Measurements from ENCODE around the gene GAS7. TPM values are rescaled to one million over a fixed set of nuclear protein-coding genes. Genes with fewer than 3 reads are reported as not detected.

GAS7 gene
- total and polyA plus RNA-seq, 4 donors = 9.0 to 112 (median 46.1) TPM

- WGBS, 2 donors = 86 to 90% methylated on average over 19 of the region's 19 CpGs
- no peak overlapping the region for H3K4me3 ChIP-seq
- no peak overlapping the region for H3K27ac ChIP-seq (ENCODE audit: low read depth in 1 of 2, low read length in 1 of 2)
- H3K36me3 ChIP-seq (ENCODE audit: control insufficient read depth in 4 of 4, insufficient read depth in 4 of 4, low read length in 4 of 4) = peaks cover 4 to 45% (median 26%) of the 10 kb centered on the region in 4 donors
- H3K27me3 ChIP-seq (ENCODE audit: control insufficient read depth in 3 of 3, insufficient read depth in 3 of 3, low read length in 2 of 3) = no peaks in the 10 kb centered on the region
- DNase-seq = no peak
- no peaks in the 10 kb centered on the region for H3K9me3 ChIP-seq (ENCODE audit: control insufficient read depth in 4 of 4, insufficient read depth in 3 of 4, low read length in 3 of 4)
- TF ChIP-seq CTCF (IDR thresholded peaks at IDR 0.05; ENCODE audit: control extremely low read depth, extremely low read depth) = no peak
- no peak overlapping the region for H3K9ac ChIP-seq (ENCODE audit: insufficient read depth in 1 of 2, low read length in 2 of 2)
- no peak for ATAC-seq (ENCODE audit: insufficient read depth, low FRiP score)
- no peaks in the 10 kb centered on the region for H3K4me1 ChIP-seq (ENCODE audit: control insufficient read depth in 5 of 5, insufficient read depth in 5 of 5, low read length in 5 of 5)
Observed at GRCh38 chr17:9917801-9918200, 280.6 kb downstream of the GAS7 start.

- Histone ChIP-seq H3K9ac (ENCODE audit: insufficient read depth in 1 of 2, low read length in 2 of 2) (no peak overlapping the region), H3K9me3 (ENCODE audit: control insufficient read depth in 4 of 4, insufficient read depth in 3 of 4, low read length in 3 of 4) (no peaks in the 10 kb centered on the region), H3K27ac (ENCODE audit: low read depth in 1 of 2, low read length in 1 of 2) (no peak overlapping the region), H3K36me3 (ENCODE audit: control insufficient read depth in 4 of 4, insufficient read depth in 4 of 4, low read length in 4 of 4) (peaks cover 4 to 45% (median 26%) of the 10 kb centered on the region in 4 donors), H3K4me3 (no peak overlapping the region), H3K4me1 (ENCODE audit: control insufficient read depth in 5 of 5, insufficient read depth in 5 of 5, low read length in 5 of 5) (no peaks in the 10 kb centered on the region), H3K27me3 (ENCODE audit: control insufficient read depth in 3 of 3, insufficient read depth in 3 of 3, low read length in 2 of 3) (no peaks in the 10 kb centered on the region)
- DNase-seq (no peak), ATAC-seq (ENCODE audit: insufficient read depth, low FRiP score) (no peak)
- no peak for TF ChIP-seq CTCF (IDR thresholded peaks at IDR 0.05; ENCODE audit: control extremely low read depth, extremely low read depth)
- 84 to 86% methylated on average over 13 of the region's 13 CpGs for WGBS, 2 donors
Observed at GRCh38 chr17:9917131-9917530, 281.3 kb downstream of the GAS7 start.

GRCh38 chr17:9916108-9916507, 282.3 kb downstream of the GAS7 start:
- TF ChIP-seq CTCF (IDR thresholded peaks at IDR 0.05; ENCODE audit: control extremely low read depth, extremely low read depth) = no peak
- WGBS, 2 donors = 80% methylated on average over 8 of the region's 8 CpGs
- H3K36me3 ChIP-seq (ENCODE audit: control insufficient read depth in 4 of 4, insufficient read depth in 4 of 4, low read length in 4 of 4) = peaks cover 4 to 45% (median 24%) of the 10 kb centered on the region in 4 donors

GRCh38 chr17:9913476-9913875, 284.9 kb downstream of the GAS7 start:
- no peak for TF ChIP-seq CTCF (IDR thresholded peaks at IDR 0.05; ENCODE audit: control extremely low read depth, extremely low read depth)
- H3K4me1 ChIP-seq (ENCODE audit: control insufficient read depth in 5 of 5, insufficient read depth in 5 of 5, low read length in 5 of 5) = peaks cover 0 to 5% (median 0%) of the 10 kb centered on the region in 5 donors
- 83 to 94% methylated on average over 5 of the region's 5 CpGs for WGBS, 2 donors
- ATAC-seq (ENCODE audit: insufficient read depth, low FRiP score) = no peak
- no peak overlapping the region for H3K9ac ChIP-seq (ENCODE audit: insufficient read depth in 1 of 2, low read length in 2 of 2)
- DNase-seq = no peak
- no peak overlapping the region for H3K27ac ChIP-seq (ENCODE audit: low read depth in 1 of 2, low read length in 1 of 2)
- peaks cover 4 to 38% (median 11%) of the 10 kb centered on the region in 4 donors for H3K36me3 ChIP-seq (ENCODE audit: control insufficient read depth in 4 of 4, insufficient read depth in 4 of 4, low read length in 4 of 4)
- no peaks in the 10 kb centered on the region for H3K9me3 ChIP-seq (ENCODE audit: control insufficient read depth in 4 of 4, insufficient read depth in 3 of 4, low read length in 3 of 4)
- H3K4me3 ChIP-seq = no peak overlapping the region
- no peaks in the 10 kb centered on the region for H3K27me3 ChIP-seq (ENCODE audit: control insufficient read depth in 3 of 3, insufficient read depth in 3 of 3, low read length in 2 of 3)

More at GRCh38 chr17:9916108-9916507, 282.3 kb downstream of the GAS7 start:
- DNase-seq = no peak
- H3K4me3 ChIP-seq = no peak overlapping the region
- no peak overlapping the region for H3K27ac ChIP-seq (ENCODE audit: low read depth in 1 of 2, low read length in 1 of 2)
- H3K4me1 ChIP-seq (ENCODE audit: control insufficient read depth in 5 of 5, insufficient read depth in 5 of 5, low read length in 5 of 5) = no peaks in the 10 kb centered on the region
- no peak for ATAC-seq (ENCODE audit: insufficient read depth, low FRiP score)
- H3K27me3 ChIP-seq (ENCODE audit: control insufficient read depth in 3 of 3, insufficient read depth in 3 of 3, low read length in 2 of 3) = no peaks in the 10 kb centered on the region
- no peak overlapping the region for H3K9ac ChIP-seq (ENCODE audit: insufficient read depth in 1 of 2, low read length in 2 of 2)
- H3K9me3 ChIP-seq (ENCODE audit: control insufficient read depth in 4 of 4, insufficient read depth in 3 of 4, low read length in 3 of 4) = no peaks in the 10 kb centered on the region
